Parathyroid adenoma (tissue), 2 donors: ENCODE data around the gene NMNAT2.
"Not testable (repeated sequence)": the region's sequence is repeated elsewhere in the genome, so short reads cannot be mapped to it uniquely, and the experiment has no call there.

Source experiments
- H2AFZ ChIP-seq: fragments of 300-600 bp; sonication (generic); one replicate; pipeline ENCODE4 v1.7.0; 2017; ENCODE audit warnings: antibody characterized with exemption, mild to moderate bottlenecking
- H3K27ac ChIP-seq: fragments of 300-600 bp; sonication (generic); one replicate; pipeline ENCODE4 v1.7.0; 2017
- H3K27me3 ChIP-seq: fragments of 300-600 bp; sonication (generic); one replicate; pipeline ENCODE4 v1.7.0; 2017; ENCODE audit warnings: low read length; ENCODE audit not compliant: control insufficient read depth, insufficient read depth
- H3K36me3 ChIP-seq: fragments of 300-600 bp; sonication (generic); one replicate; pipeline ENCODE4 v1.7.0; 2017; ENCODE audit warnings: low read length; ENCODE audit not compliant: control insufficient read depth, insufficient read depth
- H3K4me1 ChIP-seq: fragments of 300-600 bp; sonication (generic); one replicate; pipeline ENCODE4 v1.7.0; 2017; ENCODE audit warnings: control low read depth
- H3K4me2 ChIP-seq: fragments of 300-600 bp; sonication (generic); one replicate; pipeline ENCODE4 v1.7.0; 2017; ENCODE audit warnings: low read length
- H3K4me3 ChIP-seq: fragments of 300-600 bp; sonication (generic); one replicate; pipeline ENCODE4 v1.7.0; 2017; ENCODE audit warnings: low read depth, low read length
- H3K79me2 ChIP-seq: fragments of 300-600 bp; sonication (generic); one replicate; pipeline ENCODE4 v1.7.0; 2017; ENCODE audit warnings: control low read depth
- H3K9ac ChIP-seq: fragments of 300-600 bp; sonication (generic); one replicate; pipeline ENCODE4 v1.7.0; 2017; ENCODE audit warnings: mild to moderate bottlenecking
- H3K9me3 ChIP-seq: fragments of 300-600 bp; sonication (generic); one replicate; pipeline ENCODE4 v1.7.0; 2017; ENCODE audit warnings: low read length; ENCODE audit not compliant: control insufficient read depth
- TF ChIP-seq, protein P1 (sequence below): fragments of 300-600 bp; sonication (generic); IDR thresholded peaks from one replicate; pipeline ENCODE4 v1.7.0; 2017; ENCODE audit warnings: antibody characterized with exemption, mild to moderate bottlenecking
- donor health status: primary hyperparathyroidism.

NMNAT2 gene

DNA sequence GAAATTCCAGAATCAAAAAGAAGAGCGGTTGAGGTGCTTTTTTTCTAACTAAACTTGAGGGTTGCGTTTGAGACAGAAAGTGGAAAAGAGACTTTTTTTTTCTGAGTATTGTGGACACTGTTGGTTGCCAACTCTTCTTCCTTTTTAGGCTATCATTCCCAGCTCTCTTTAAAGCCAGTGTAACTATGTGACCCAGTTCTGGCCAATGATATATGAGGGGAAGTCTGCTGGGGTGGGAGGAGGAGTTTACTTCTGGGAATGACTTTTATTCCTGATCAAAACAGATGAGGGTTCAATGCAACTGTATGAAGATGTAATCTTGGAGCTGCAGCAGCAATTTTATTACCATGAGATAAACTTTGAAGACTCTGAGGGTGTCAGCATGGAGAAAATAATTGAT, 17.3 kb upstream of the NMNAT2 start:
- Histone ChIP-seq H3K9me3 (no peaks in the 10 kb centered on the region), H3K9ac (no peak overlapping the region), H3K27me3 (no peaks in the 10 kb centered on the region), H3K79me2 (no peaks in the 10 kb centered on the region), H3K36me3 (no peaks in the 10 kb centered on the region), H3K4me3 (no peak overlapping the region), H3K4me1 (no peaks in the 10 kb centered on the region), H3K4me2 (no peak overlapping the region), H3K27ac (no peak overlapping the region), H2AFZ (no peak overlapping the region)
- TF ChIP-seq, protein P1, sequence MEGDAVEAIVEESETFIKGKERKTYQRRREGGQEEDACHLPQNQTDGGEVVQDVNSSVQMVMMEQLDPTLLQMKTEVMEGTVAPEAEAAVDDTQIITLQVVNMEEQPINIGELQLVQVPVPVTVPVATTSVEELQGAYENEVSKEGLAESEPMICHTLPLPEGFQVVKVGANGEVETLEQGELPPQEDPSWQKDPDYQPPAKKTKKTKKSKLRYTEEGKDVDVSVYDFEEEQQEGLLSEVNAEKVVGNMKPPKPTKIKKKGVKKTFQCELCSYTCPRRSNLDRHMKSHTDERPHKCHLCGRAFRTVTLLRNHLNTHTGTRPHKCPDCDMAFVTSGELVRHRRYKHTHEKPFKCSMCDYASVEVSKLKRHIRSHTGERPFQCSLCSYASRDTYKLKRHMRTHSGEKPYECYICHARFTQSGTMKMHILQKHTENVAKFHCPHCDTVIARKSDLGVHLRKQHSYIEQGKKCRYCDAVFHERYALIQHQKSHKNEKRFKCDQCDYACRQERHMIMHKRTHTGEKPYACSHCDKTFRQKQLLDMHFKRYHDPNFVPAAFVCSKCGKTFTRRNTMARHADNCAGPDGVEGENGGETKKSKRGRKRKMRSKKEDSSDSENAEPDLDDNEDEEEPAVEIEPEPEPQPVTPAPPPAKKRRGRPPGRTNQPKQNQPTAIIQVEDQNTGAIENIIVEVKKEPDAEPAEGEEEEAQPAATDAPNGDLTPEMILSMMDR: no peak

DNA sequence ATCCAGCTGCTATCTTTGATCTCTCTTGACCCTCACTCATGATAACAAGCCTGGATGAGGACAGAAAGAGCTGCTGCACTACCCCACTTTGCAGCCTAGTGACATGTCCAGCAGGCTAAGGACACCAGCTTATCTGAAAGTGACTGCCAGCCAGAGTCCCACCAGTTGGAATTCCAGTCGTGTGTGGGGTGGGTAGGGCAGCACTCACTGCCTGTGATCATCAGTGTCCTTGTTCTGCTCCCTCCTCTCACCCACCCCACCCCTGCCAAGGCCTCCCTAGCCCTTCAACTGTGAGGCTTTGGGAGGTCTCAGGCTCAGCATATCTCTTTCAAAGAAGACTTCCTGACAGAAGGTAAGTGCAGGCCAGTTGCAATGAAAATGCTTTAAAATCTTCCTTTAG, 15.5 kb upstream of the NMNAT2 start:
- Histone ChIP-seq H3K9ac (no peak overlapping the region), H3K9me3 (no peaks in the 10 kb centered on the region), H3K4me1 (no peaks in the 10 kb centered on the region), H2AFZ (no peak overlapping the region), H3K79me2 (no peaks in the 10 kb centered on the region), H3K36me3 (no peaks in the 10 kb centered on the region), H3K4me2 (no peak overlapping the region), H3K27ac (no peak overlapping the region), H3K4me3 (no peak overlapping the region), H3K27me3 (no peaks in the 10 kb centered on the region)
- TF ChIP-seq, protein P1: no peak

DNA sequence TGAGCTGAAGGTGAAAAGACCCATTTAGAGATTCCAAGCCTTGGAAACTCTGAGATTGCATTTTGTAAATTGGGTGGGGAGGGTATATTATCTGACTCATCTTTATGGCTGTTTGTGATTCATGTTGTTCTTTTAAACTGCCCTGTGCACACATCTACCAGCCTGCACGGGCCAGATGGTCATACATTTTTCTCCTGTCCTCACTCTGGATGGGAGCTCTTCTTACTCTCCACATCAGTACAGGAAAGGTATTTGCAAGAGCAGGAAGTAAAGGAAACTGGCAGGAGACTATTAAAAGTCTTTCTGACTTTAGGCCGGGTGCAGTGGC, 14.3 kb upstream of the NMNAT2 start:
- Histone ChIP-seq H3K9me3 (no peaks in the 10 kb centered on the region), H3K36me3 (no peaks in the 10 kb centered on the region), H2AFZ (no peak overlapping the region), H3K9ac (no peak overlapping the region), H3K27me3 (no peaks in the 10 kb centered on the region), H3K4me2 (no peak overlapping the region), H3K4me3 (no peak overlapping the region), H3K27ac (no peak overlapping the region), H3K79me2 (no peaks in the 10 kb centered on the region), H3K4me1 (no peaks in the 10 kb centered on the region)
- TF ChIP-seq, protein P1: no peak

DNA sequence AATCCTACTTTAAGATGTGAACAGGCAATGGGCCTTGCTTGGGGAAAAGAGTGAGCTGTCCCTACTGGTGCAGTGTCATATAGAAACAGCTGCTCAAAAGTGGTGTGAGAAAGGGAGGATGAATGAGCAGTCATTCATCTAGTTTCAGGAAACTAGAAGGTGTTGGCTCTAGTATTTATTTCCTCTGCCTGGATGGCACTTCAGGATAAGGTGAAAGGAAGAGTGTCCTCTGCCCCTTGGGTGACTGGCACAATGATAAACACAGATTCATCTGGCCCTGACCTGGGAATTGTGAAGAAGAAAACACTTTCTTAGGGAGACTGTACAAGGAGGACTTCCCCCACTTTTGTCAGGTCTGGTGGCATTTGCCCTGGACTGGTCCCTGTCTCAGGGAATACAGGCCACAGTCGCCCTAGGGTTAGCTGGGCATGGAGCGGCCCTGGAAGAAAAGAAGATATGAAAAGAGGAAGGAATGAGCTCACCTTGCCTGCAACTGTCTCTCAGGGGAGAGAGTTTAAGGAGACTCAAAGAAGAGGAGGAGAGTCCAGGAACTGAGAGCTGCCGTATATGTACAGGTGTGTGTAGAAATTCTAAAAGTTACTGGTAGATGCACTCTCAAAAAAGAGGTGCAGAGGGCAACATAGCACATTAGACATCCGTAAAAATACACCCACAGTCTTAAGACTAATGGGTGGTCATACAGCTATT, 13.8 kb upstream of the NMNAT2 start:
- Histone ChIP-seq H3K36me3 (no peaks in the 10 kb centered on the region), H2AFZ (no peak overlapping the region), H3K4me1 (no peaks in the 10 kb centered on the region), H3K4me3 (no peak overlapping the region), H3K79me2 (no peaks in the 10 kb centered on the region), H3K27me3 (no peaks in the 10 kb centered on the region), H3K9me3 (no peaks in the 10 kb centered on the region), H3K27ac (no peak overlapping the region), H3K9ac (no peak overlapping the region), H3K4me2 (no peak overlapping the region)
- TF ChIP-seq, protein P1: no peak

DNA sequence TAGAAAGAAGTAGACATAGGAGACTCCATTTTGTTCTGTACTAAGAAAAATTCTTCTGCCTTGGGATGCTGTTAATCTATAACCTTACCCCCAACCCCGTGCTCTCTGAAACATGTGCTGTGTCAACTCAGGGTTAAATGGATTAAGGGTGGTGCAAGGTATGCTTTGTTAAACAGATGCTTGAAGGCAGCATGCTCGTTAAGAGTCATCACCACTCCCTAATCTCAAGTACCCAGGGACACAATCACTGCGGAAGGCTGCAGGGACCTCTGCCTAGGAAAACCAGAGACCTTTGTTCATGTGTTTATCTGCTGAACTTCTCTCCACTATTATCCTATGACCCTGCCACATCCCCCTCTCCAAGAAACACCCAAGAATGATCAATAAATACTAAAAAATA, 9.4 kb upstream of the NMNAT2 start:
- H3K27ac ChIP-seq, H3K4me3 ChIP-seq, H3K4me2 ChIP-seq, H2AFZ ChIP-seq, H3K4me1 ChIP-seq, H3K79me2 ChIP-seq, H3K9me3 ChIP-seq, H3K9ac ChIP-seq, H3K27me3 ChIP-seq, H3K36me3 ChIP-seq: not testable (repeated sequence)
